Measurements from ENCODE around the gene LAPTM5.
A peak's percentile ranks its signal among the peaks of the same experiment; 100 is the strongest.
"Not testable (repeated sequence)": the region's sequence is repeated elsewhere in the genome, so short reads cannot be mapped to it uniquely, and the experiment has no call there.

The LAPTM5 gene, protein sequence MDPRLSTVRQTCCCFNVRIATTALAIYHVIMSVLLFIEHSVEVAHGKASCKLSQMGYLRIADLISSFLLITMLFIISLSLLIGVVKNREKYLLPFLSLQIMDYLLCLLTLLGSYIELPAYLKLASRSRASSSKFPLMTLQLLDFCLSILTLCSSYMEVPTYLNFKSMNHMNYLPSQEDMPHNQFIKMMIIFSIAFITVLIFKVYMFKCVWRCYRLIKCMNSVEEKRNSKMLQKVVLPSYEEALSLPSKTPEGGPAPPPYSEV

DNA sequence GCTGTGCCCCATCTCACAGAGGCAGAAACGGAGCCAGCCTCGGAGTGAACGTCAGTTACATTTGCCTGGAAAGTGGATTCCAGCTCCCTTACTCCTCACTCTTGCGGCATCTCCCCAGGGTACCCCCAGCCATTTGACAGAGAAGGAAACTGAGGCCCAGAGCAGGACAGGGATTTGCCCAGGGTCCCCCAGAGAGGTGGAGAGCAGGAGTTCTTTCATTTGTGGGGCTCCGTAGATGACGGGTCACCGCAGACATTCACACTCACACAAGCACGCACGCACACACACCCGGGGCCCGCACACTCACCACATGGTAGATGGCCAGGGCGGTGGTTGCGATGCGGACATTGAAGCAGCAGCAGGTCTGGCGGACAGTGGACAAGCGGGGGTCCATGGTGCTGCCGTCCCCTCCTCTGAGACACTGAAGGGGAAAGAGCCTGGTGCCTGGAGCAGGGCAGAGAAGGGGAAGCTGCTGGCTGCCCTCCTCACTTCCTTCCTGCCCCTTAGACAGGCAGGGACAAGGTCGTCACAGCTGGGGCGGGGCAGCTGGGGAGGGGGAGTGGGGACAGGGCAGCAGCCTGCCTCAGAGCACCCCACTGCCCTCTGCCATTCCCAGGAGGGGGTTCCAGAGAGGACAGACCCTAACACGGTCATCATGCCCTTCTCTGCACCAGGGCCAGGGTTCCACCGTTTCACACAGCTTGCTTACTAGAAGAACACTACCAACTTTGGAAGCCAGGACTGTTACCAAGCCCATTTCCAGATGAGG is at the start of gene LAPTM5:
TSS of gene LAPTM5 (minus strand) at position 423 of the 769 bp plus-strand sequence. CDS start at position 394, 29 bp downstream.
- no peak for DNase-seq (ENCODE audit: low read depth, low spot score)

DNA sequence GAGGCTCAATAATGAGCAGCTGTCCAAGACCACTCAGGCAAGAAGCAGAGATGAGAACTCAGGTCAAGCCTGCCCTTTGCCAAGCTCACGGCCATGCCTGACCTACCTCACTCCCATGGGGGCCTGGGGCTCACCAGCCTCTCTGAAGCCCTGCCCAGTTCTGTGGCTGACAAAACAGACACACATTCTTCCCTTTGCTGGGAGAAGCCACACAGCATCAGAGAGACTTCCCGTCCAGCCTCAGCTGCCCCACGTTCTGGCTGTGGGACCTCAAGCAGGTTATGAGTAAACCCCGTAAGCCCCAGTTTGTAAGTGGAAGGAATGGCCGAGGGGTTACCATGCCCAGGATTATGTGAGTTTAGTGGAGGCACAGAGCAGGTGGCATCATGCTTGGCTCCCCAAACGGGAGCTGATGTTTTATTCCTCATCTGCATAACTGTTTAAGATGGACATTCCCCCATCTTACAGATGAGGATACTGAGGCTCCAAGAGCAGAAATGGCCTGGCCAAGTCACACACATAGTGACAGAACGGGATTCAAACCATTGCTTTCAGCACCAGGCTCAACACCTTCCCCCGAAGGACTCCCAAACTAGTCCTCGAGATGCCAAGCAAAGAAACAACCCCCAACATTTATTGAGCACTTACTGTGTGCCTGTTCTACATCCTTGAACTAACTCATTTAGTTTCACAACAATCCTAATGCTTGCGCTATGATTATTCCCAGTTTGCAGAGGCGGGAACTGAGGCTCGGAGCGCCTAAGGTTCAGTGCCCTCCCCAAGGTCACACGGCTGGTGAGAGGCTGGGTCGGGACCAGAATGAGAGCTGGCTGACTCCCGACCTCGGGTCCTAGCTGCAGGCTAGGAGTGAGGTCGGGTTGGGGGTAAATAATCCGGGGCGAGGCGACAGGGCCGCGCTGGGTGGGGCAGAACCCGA is 49.1 kb upstream of the LAPTM5 start:
- no peak for DNase-seq (ENCODE audit: low read depth, low spot score)

DNA sequence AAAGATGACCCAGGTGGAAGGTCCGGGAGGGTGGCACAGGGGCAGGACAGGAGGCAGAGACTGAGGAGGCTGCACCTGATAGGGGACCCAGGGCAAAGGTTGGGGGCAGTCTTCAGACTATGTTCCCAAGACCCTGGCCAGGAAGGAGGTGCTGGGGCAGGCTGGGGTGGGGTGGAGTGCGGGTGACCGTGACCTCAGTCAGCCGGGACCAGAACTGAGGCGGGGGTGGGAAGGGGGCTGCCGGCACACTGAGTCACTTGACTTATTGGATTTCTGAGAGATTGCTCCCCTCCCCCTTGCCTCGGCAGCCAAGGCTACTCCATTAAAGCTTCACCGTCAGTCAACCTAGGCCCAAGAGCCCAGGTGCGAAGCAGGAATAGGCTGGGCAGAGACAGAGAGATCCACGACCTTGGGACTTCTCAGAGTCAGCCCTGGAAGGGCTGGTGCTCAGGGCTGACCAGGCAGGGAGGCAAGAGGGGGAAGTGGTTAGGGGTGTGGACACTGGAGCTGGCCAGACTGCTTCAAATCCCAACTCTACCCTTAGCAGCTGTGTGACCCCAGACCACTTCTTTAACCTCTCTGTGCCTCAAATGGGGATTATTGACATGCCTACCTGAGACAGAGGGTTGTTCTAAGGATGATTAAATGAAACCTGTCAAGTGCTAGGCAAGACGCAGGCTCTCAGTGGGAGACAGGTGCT is 47.9 kb upstream of the LAPTM5 start:
- DNase-seq (ENCODE audit: low read depth, low spot score): no peak

DNA sequence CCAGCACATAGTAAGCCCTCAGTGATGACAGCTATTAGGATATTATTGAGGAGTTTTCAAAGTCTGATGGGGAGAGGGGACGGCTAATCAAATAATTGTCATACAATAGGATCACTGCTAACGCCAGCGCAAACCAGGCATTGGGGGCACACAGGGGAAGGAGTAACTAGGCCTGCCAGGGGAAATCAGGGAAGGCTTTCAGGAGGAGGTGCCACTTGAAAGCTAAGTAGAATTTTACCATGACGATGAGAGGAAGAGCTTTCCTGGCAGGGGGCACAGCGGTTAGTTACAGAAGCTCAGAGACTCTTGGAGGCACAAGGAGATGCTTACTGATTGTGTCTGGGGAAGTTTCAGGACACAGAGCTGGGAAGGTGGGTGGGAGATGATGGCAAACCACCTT is 47.2 kb upstream of the LAPTM5 start:
- DNase-seq (ENCODE audit: low read depth, low spot score): no peak

DNA sequence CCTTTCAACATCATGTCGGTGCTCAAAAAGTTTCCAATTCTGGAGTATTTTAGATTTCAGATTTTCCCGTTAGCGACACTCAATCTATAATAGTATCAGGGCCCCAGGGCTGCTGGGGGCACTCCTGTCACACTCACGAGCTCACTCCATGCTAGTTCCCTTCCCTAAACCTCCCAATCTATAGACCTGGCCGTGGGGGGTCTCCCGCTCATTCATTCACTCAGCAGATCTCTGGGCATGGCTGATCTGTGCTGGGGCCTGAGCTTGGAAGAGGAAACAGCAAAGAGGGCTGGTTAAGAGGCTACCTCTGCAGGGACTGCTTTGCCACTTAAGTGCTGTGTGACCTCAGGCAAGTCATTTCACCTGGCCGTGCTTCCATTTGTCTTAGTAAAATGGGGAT is 46.8 kb upstream of the LAPTM5 start:
- DNase-seq (ENCODE audit: low read depth, low spot score): no peak

DNA sequence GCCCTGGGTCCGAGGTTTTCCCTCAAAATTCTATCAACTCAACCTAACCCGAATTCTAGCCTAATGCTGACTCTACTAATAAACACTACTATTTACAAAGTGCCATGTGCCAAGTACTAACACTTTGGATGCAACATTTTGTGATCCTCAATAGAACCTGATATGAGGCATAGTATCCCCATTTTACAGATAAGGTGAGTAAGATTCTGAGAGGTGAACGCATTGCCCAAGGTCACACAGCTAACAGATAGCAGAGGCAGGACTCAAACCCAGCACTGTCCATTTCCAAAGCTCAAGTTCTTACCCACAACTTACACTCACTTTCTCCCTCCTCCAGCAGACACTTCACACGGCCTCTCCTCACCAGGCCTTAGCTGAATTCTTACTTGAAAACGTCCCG is 46.0 kb upstream of the LAPTM5 start:
- no peak for DNase-seq (ENCODE audit: low read depth, low spot score)

DNA sequence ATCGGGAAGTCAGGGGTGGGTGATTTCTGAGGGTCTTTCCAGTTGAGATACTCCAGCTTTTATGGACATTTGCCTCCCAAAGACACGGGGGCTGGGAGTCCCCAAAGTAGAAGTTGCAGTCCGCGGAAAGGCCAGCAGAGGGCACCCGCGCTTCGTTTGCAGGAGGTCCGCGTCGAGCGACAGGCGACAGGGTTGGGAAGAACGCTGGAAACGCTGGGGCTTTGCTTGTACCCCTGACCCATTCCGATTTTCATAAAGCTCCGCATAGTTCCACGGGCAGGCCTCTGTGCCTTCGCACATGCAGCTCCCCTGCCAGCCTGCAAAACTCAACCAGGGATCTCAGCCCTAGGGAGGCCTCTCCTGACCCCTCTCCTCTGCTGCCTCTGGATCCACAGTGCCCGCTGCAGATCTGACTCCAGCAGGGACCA is 44.2 kb upstream of the LAPTM5 start:
- peak; percentile 59 for DNase-seq (ENCODE audit: low read depth, low spot score)

DNA sequence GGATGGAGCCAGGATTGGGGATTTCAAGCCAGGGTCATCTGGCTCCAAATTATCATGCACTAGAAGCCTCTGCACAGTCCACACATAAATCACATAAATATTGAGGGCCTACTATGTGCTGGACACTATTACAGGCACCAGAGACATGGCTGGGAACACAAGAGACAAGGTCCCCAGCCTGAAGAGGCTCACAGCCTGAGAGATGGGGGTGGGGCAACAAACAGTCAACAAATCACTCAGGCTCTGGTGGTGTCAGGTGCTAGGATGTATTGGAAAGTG is 41.6 kb upstream of the LAPTM5 start:
- no peak for DNase-seq (ENCODE audit: low read depth, low spot score)

DNA sequence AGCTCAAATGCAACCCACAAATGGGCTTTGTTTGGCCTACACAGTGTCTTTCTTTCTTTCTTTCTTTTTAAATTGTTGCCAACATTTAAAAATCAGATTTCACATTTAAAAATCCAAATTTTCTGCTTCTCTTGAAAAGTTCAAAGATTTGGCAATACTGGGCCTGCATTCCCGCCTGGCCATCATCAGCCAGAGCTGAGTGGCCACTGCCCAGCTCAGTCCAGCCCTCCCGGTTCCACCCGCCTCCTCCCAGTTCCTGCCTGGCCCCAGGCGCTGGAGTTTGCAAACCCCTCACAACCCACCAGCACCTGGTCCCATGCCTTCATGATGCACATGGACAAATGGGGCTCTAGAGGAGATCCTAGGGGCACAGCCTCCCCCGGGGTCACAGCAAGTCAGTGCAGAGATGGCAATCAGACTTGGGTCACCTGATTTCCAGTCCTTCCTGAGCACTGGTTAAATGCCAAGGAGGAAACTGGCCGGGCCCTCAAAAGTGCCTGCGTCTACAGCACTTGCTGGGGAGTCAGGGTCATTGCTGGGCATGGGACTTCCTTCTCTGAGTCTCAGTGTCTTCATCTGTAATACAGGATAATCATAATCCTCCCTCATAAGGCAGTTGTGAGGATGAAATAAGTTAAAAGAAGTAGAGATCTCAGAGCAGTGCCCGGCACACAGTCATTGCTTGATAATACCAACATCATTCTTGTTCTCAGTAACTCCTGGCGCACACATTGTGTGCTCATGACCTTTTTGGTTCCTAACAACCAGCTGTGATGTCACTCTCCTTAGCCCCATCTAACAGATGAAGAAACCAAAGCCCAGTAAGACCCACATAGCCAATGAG is 41.0 kb upstream of the LAPTM5 start:
- DNase-seq (ENCODE audit: low read depth, low spot score): no peak

DNA sequence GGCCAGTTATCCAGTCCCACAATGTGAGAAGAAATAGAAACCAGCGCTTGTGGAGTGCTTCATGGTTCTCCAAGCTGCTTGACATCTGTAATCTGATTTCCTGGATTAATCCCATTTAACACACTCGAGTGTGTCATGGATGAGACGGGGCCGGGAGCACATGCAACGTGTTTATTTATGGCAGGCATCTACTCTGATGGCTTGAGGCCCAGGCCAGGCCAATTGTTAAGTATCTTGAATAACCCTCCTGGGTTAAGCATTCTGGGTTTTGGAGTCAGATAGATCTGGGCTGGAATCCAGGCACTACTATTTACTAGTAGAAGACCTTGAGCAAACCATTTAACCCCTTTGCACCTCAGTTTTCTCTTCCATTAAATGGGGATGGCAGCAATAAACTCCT is 37.5 kb upstream of the LAPTM5 start:
- no peak for DNase-seq (ENCODE audit: low read depth, low spot score)

DNA sequence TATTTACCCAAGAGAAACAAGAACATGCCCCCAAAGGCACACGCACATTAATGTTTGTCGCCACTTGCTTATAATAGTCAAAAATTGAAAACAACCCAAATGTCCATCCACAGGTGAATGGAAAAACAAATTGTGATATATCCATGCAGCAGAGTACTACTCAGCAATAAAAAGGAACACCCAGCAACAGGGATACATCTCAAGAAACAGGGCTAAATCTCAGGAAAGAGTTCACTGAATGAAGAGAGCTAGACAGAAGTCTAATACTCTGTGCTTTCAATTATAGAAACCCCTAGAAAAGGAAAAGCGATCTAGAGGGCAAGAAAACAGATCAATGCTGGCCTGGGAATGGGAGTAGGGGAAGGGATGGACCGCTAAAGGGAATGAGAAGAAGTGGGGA is 36.7 kb upstream of the LAPTM5 start:
- no peak for DNase-seq (ENCODE audit: low read depth, low spot score)

DNA sequence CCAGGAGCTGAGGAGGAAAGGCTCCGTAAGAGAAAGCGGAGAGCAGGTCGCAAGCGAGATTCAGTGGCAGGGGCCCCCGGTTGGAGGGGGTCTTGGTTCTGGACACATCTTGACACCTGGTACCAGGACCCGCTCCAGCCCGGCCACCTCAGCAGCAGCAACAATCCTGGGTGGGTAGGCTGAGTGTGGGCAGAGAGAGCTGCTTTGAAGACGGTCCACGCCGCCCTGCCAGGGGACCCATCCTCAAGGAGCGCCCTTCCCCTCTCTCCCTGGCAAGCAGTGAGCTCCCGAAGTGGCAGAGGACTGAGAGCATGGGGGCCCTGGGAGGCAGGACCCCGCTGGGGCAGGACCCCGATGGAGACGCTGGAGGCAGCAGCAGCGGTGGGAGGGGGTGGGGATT is 35.6 kb upstream of the LAPTM5 start:
- no peak for DNase-seq (ENCODE audit: low read depth, low spot score)

DNA sequence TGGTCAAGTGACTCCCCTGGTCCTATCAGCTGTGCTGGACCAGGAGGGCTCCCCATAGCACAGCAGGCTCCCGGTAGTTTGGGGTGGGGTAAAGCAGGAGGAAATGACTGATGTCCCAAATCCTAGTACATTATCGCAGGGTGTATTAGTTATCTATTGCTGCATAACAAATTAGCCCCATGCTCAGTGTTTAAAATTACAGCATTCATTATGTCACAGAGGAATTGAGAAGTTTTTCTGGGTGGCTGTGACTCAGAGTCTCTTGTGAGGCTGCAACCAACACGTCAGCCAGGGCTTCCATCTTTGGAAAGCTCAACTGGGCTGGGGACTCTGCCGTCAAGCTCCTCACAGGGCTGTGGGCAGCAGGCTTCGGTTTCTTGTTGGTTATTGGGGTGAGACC is 34.3 kb upstream of the LAPTM5 start:
- no peak for DNase-seq (ENCODE audit: low read depth, low spot score)

DNA sequence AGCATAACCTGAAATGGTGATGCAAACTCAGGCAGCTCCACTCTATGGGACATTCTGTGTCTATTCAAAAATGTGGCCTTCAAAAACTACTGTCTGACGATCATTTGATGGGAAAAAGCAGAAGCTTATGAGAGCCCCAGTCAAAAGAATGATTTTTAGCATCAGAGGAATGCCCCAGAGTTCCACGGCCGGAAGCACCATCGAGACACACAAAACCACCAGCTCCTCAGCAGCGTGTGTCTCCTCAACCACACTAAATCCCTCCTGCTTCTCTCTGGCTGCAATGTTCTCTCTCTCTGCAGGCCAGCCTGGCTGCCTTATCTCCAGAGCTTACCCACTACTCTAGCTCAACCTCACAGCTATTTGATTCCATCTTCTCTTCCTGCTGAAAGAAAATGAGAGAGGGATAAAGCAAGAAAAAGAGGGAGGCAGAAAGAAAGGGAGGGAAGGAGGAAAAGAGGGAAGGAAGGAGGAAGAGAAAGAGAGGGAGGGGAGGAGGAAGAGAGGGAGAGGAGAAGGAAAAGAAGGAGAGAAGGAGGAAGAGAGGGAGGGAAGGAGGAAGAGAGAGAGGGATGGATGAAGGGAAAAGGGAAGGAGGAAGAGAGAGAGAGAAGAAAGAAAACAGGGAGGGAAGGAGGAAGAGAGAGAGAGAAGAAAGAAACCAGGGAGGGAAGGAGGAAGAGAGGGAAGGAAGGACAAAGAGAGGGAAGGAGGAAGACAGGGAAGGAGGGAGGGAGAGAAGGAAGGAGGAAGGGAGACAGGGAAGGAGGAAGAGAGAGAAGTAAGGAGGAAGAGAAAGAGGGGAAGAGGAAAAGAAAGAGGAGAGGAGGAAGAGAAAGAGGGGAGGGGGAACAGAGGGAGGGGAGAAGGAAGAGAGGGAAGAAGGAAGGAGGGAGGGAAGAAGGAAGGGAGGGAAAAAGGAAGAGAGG is 33.5 kb upstream of the LAPTM5 start:
- DNase-seq (ENCODE audit: low read depth, low spot score): no peak

DNA sequence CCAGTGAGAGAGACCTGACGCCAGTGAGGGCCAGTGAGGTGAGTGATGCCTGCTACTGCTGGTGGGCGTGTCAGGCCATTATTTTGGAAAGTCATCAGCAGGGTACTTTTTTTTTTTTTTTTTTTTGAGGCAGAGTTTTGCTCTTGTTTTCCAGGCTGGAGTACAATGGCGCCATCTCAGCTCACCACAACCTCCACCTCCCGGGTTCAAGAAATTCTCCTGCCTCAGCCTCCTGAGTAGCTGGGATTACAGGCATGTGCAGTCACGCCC is 32.6 kb upstream of the LAPTM5 start:
- not testable (repeated sequence) for DNase-seq (ENCODE audit: low read depth, low spot score)

DNA sequence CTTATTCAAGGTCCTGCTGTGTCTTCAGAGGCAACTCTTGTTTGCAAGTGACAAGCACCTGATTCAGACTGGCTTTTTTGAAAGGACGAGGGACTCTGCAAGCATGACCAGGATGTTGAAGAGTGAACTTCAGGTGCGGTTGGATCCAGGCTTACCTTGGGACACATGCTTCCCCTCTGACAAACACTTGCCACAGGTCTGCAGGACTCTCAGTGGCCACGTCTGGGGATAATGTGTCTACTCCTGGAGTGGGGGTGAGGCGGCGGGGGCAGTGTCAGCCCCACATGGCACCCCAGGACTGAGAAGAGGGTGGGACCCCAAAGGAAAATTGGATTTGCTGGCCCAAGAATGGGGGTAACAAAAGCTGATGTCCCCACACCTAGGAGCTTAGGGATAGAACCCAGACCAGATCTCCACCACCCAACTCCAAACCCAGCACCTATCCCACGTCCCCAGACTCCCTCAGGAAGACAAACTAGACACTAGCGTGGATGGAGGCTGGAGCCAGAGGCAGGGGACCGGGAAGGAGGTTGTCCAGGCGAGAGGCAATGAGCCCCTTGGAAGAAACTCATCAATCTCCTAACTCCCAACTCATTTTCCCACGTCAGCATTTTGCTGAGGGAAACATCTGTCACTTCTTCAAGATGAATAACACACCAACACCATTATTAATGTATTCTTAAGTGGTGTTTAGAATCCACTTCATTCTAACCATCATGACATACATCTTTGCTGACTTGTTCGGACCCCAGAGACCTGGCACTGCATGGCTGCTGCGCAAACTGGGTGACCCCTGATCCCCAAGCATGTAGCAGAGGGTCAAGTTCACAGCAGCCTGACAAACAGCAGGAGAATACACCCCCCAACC is 32.0 kb upstream of the LAPTM5 start:
- no peak for DNase-seq (ENCODE audit: low read depth, low spot score)

DNA sequence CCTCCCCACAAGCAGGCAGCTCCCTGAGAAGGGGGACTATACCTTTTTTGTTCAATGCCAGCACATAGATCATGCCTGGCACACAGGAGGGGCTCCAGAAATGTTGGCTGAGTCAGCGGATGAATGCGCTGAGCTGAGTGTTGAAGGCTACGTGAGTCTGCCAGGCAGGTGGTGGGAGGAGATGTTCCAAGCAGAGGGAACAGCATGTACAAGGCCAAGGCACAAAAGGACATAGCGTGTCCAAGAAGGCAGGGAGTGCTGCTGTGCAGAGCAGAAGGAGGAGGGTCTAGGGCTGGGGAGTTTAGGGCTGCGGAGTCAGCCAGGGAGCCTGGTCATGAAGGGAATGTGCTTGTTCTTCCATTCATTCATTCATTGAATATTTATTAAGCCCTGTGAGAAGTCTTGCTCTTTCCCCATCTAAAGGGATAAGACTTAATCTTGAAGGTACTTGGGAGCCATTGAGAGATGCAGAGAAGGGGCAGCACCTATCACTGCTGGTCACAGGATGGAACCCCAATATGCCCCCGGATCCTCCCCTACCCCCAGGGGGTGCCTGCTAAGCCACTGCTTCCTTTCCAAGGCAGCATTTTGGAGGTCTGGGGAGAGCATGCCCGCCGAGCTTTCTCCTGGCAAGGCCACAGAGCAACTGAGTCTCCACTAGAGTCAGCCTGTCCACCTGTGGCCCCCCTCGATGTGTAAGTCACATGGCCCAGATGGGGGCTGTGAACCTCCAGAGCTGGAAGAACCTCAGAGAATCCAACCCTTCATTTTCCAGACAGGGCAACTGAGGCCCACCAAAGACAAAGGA is 31.2 kb upstream of the LAPTM5 start:
- DNase-seq (ENCODE audit: low read depth, low spot score): no peak

DNA sequence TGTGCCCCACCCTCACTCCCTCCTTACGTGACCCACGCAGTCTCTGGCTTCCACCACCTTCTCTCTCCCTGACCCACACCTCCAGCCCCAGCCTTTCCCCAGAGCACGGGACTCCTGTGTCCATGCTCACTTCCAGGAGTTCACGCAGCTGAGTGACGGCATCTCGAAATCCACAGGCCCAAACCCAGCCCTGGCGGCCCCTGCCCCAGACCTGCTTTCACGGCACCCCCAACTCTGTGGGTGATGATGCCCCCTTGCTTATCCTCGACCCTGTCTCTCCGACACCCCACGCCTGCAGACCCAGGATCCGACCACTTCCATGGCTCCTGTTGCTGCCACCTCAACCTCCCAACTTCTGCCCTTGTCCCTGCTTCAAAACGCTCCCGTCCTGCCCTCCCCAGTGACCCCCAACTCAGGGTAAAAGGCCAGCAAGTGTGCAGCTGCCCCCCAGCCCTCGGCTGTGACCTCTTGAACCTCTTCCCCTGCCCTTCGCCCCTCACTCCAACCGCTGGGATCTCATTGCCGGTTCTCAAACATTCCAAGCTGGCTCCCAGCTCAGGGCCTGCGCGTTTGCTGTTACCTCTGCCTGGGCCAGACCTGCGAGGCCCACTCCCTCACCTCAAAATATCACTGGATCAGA is 30.4 kb upstream of the LAPTM5 start:
- no peak for DNase-seq (ENCODE audit: low read depth, low spot score)
